K562 (cell line): ENCODE data around the gene SOWAHC. TPM values are rescaled to one million over a fixed set of nuclear protein-coding genes. Genes with fewer than 3 reads are reported as not detected.

Source experiments
- ATAC-seq: fragments of 200-7000 bp; cut with Tn5 transposase; 3 replicates; pipeline ENCODE4 v1.9.1; 2020; ENCODE audit warnings: moderate library complexity
- BruUV-seq: library from RNA; stranded (reverse); fragments of 400-500 nt; replicated peaks from 2 replicates; lab custom pipeline; 2021; lab: Mats Ljungman, UMichigan
- CTCF ChIA-PET: fragments of 300-600 bp; formaldehyde crosslinking; extraction: SDS; loops from one replicate; lab custom pipeline; 2021; ENCODE audit warnings: low intra/inter-chr PET ratio; lab: Yijun Ruan, JAX
- POLR2A ChIA-PET: fragments of 300-600, 350-650 bp; sonication (Branson Sonifier 250); formaldehyde crosslinking; extraction: SDS; loops from one replicate; lab custom pipeline; 2021; ENCODE audit warnings: antibody characterized with exemption, inconsistent platforms; lab: Yijun Ruan, JAX
- DNase-seq, 4 experiments: peaks; one replicate each; pipeline versions ENCODE4 v3.0.0 to v3.0.0-alpha.2; 2011 to 2018; ENCODE audit warnings: low spot score in 3 of 4, mixed read lengths in 3 of 4; ENCODE audit errors: extremely low read depth in 1 of 4
- FAIRE-seq: peaks from 2 replicates; lab custom pipeline; 2011; peaks lifted over from hg19 to GRCh38; lab: Jason Lieb, UNC
- H2AFZ ChIP-seq: 2 replicates; pipeline ENCODE4 v1.6.0; 2011; ENCODE audit warnings: low read depth, low read length, control low read depth, inconsistent platforms
- H3K27ac ChIP-seq: fragments of 200-600 bp; 3 replicates; pipeline ENCODE4 v1.8.0; 2011; ENCODE audit warnings: low read depth, mild to moderate bottlenecking, control low read depth, inconsistent platforms, low read length, moderate library complexity, mixed read lengths; ENCODE audit errors: extremely low read depth
- H3K27me3 ChIP-seq, 2 experiments: fragments of 300-600 bp in 1 of 2; 2 replicates in 1 of 2; 3 replicates in 1 of 2; pipeline versions ENCODE4 v1.6.0 to v1.8.0; 2011; ENCODE audit warnings: inconsistent platforms in 2 of 2, low read length in 2 of 2, mild to moderate bottlenecking in 1 of 2, mixed read lengths in 1 of 2, moderate library complexity in 1 of 2; ENCODE audit not compliant: control insufficient read depth in 2 of 2, insufficient read depth in 2 of 2
- H3K36me3 ChIP-seq: fragments of 300-600 bp; 3 replicates; pipeline ENCODE4 v1.8.0; 2011; ENCODE audit warnings: mild to moderate bottlenecking, low read length, inconsistent platforms; ENCODE audit not compliant: control insufficient read depth, insufficient read depth
- H3K4me1 ChIP-seq, 2 experiments: fragments of 200-600 bp in 1 of 2; replicated peaks in 1 of 2; 2 replicates in 1 of 2; 3 replicates in 1 of 2; pipeline versions ENCODE4 v1.5.1 to v1.8.0; 2011; ENCODE audit warnings: inconsistent platforms in 2 of 2, low read length in 2 of 2, mild to moderate bottlenecking in 1 of 2, mixed read lengths in 1 of 2, moderate library complexity in 1 of 2; ENCODE audit not compliant: control insufficient read depth in 2 of 2, insufficient read depth in 2 of 2
- H3K4me2 ChIP-seq: 2 replicates; pipeline ENCODE4 v1.6.1; 2011; ENCODE audit warnings: low read length, control low read depth, inconsistent platforms, mixed read lengths; ENCODE audit not compliant: insufficient read depth
- H3K4me3 ChIP-seq: fragments of 200-600 bp; sonication (generic), shearing (Covaris generic); 2 replicates; pipeline ENCODE4 v1.5.1; 2016; ENCODE audit warnings: control low read depth, inconsistent platforms
- H3K79me2 ChIP-seq: fragments of 200-600 bp; 3 replicates; pipeline ENCODE4 v1.8.0; 2011; ENCODE audit warnings: low read length, inconsistent platforms; ENCODE audit not compliant: control insufficient read depth, insufficient read depth
- H3K9ac ChIP-seq, 2 experiments: 2 replicates each; pipeline versions ENCODE4 v1.6.0 to v1.6.1; 2011; ENCODE audit warnings: low read depth in 2 of 2, low read length in 2 of 2, control low read depth in 1 of 2, inconsistent platforms in 1 of 2, mild to moderate bottlenecking in 1 of 2, mixed read lengths in 1 of 2; ENCODE audit not compliant: insufficient read depth in 1 of 2
- H3K9me1 ChIP-seq: one replicate; pipeline ENCODE4 v1.6.0; 2011; ENCODE audit warnings: inconsistent platforms, mild to moderate bottlenecking, low read length, moderate library complexity; ENCODE audit not compliant: control insufficient read depth, insufficient read depth
- H3K9me3 ChIP-seq: replicated peaks from 2 replicates; pipeline ENCODE4 v1.5.1; 2011; ENCODE audit warnings: low read depth, low read length, inconsistent platforms; ENCODE audit not compliant: control insufficient read depth, insufficient read depth
- H4K20me1 ChIP-seq: replicated peaks from 2 replicates; pipeline ENCODE4 v1.6.1; 2011; ENCODE audit warnings: low read length, inconsistent platforms, mixed read lengths; ENCODE audit not compliant: control insufficient read depth, insufficient read depth
- JUND ChIP-seq, 2 experiments: IDR thresholded peaks; 2 replicates in 1 of 2; 3 replicates in 1 of 2; pipeline ENCODE4 v1.6.1; 2011; ENCODE audit warnings: borderline replicate concordance in 2 of 2, low read depth in 2 of 2, low read length in 2 of 2, improper control_type of control experiment in 1 of 2, missing biosample characterization in 1 of 2, missing genetic modification characterization in 1 of 2, missing genetic modification reagents in 1 of 2
- NFYB ChIP-seq: IDR thresholded peaks from 2 replicates; pipeline ENCODE4 v1.6.1; 2011; ENCODE audit warnings: mild to moderate bottlenecking, moderate library complexity; ENCODE audit not compliant: insufficient read length; ENCODE audit errors: extremely low read depth
- RNF2 ChIP-seq: sonication (generic); IDR thresholded peaks from 2 replicates; pipeline ENCODE4 v1.6.1; 2016
- TBP ChIP-seq: optimal IDR thresholded peaks from 2 replicates; pipeline ENCODE3; 2011; ENCODE audit warnings: low read depth, low read length, improper control_type of control experiment
- TFAM ChIP-seq: fragments of 250-450 bp; sonication (Bioruptor Pico); conservative IDR thresholded peaks from 2 replicates; pipeline ENCODE4 v1.5.0; 2021; ENCODE audit warnings: mild to moderate bottlenecking, moderate library complexity
- ZNF143 ChIP-seq: sonication (generic); formaldehyde crosslinking; IDR thresholded peaks from 2 replicates; pipeline ENCODE4 v1.9.0; 2022; ENCODE audit warnings: mild to moderate bottlenecking, missing genetic modification reagents
- ZNF354B ChIP-seq: fragments of 250-450 bp; sonication (Bioruptor Pico); IDR thresholded peaks from 2 replicates; pipeline ENCODE4 v1.4.0; 2020
- ZNF445 ChIP-seq: fragments of 250-450 bp; sonication (Bioruptor Pico); IDR thresholded peaks from 2 replicates; pipeline ENCODE4 v1.4.0; 2020; ENCODE audit warnings: low read depth, mild to moderate bottlenecking, moderate library complexity
- WGBS: fragments of 100-300 bp; shearing (Covaris generic); methylation state at CpG from one replicate; pipeline ENCODE4 v1.1.6; 2016; ENCODE audit warnings: low coverage, mixed read lengths; ENCODE audit not compliant: insufficient coverage; ENCODE audit errors: missing lambda C conversion rate; 5-methylcytosine and 5-hydroxymethylcytosine counted together
- in situ Hi-C: fragments of 300-500 bp; cut with MboI; formaldehyde crosslinking; loops from 4 replicates; pipeline ENCODE4 v1.15.0; 2018; ENCODE audit warnings: inconsistent platforms, mixed read lengths
- intact Hi-C: fragments of 100-400 bp; cut with micrococcal nuclease; formaldehyde crosslinking; loops from 2 replicates; pipeline ENCODE4 v1.14.2; 2022
- polyA plus RNA-seq, 8 experiments: library from polyadenylated mRNA; depleted of rRNA in 4 of 8; stranded (reverse) in 5 of 8; unstranded in 3 of 8; fragments of >200 nt; fragmentation: Nextera tagmentation in 2 of 8; fragmentation: Illumina TruSeq in 1 of 8; extraction: Ambion mirVana in 2 of 8; extraction: Trizol in 1 of 8; gene quantifications; 2 replicates each; pipeline versions ENCODE4 v1.2.1 to v1.2.3, GENCODE V29; 2011 to 2014; ENCODE audit warnings: inconsistent platforms in 1 of 8, missing spikeins in 1 of 8
- total RNA-seq, 7 experiments: library from RNA; depleted of rRNA in 6 of 7; stranded (reverse); fragments of >200 nt in 6 of 7; fragmentation: Illumina TruSeq in 2 of 7; extraction: Trizol in 2 of 7; gene quantifications; 2 replicates each; pipeline versions ENCODE4 v1.2.1 to v1.2.3, GENCODE V29; 2011 to 2021; ENCODE audit warnings: low replicate concordance in 1 of 7
- TF ChIP-seq, protein P1 (sequence below): fragments of 450-650 bp; formaldehyde crosslinking; IDR thresholded peaks from 2 replicates; pipeline ENCODE4 v1.4.0; 2020; ENCODE audit warnings: mild to moderate bottlenecking, mixed read lengths

Gene SOWAHC
- total and polyA plus RNA-seq, 9 of the 15 experiments (the other 6 are each of a cell fraction or from before 2014, with no cell fraction given), result 0.04 TPM; not detected in 8

DNA sequence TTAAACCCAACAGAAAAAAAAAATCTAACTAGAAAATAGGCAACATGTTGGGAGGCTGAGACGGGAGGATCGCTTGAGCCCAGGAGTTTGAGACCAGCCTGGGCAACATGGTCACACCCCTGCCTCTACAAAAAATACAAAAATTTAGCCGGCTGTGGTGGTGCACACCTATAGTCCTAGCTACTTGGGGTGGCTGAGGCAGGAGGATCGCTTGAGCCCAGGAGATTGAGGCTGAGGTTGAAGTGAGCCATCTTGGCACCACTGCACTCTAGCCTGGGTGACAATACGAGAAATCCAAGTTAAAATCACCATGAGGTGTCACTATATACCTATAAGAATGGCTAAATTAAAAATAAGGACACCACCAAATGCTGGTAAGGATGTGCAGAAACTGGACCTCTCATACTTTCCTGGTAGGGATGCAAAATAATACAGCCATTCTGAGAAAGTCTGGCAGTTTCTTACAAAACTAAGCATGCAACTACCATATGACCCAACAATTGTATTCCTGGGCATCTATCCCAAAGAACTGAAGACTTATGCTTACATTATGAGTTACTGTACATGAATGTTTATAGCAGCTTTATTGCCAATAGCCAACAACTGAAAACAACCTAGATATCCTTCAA lies 2.6 kb upstream of the SOWAHC start:
- H3K4me2 ChIP-seq, result no peak overlapping the region
- POLR2A ChIA-PET, result no interaction called here
- CTCF ChIA-PET, result no interaction called here

More for the DNA sequence above, 2.6 kb upstream of the SOWAHC start:
- Histone ChIP-seq H3K36me3 (no peaks in the 10 kb centered on the region), H3K79me2 (no peaks in the 10 kb centered on the region), H3K9ac (no peak overlapping the region), H3K4me3 (no peak overlapping the region), H3K4me1 (no peaks in the 10 kb centered on the region), H3K27ac (no peak overlapping the region), H3K27me3 (no peaks in the 10 kb centered on the region), H2AFZ (no peak overlapping the region), H3K9me1 (no peaks in the 10 kb centered on the region), H4K20me1 (no peaks in the 10 kb centered on the region), H3K9me3 (no peaks in the 10 kb centered on the region)
- TF ChIP-seq ZNF143 (CRISPR knock-in tag) (no peak), JUND (IDR thresholded peaks at IDR 0.05; ENCODE audit: borderline replicate concordance, low read depth, low read length) (no peak), JUND (tag; IDR thresholded peaks at IDR 0.05; ENCODE audit: borderline replicate concordance, low read depth, low read length) (no peak), ZNF445 (no peak), TBP (no peak), ZNF354B (CRISPR knock-in tag) (no peak), NFYB (no peak), TFAM (CRISPR knock-in tag) (no peak), RNF2 (no peak)
- TF ChIP-seq, protein P1, sequence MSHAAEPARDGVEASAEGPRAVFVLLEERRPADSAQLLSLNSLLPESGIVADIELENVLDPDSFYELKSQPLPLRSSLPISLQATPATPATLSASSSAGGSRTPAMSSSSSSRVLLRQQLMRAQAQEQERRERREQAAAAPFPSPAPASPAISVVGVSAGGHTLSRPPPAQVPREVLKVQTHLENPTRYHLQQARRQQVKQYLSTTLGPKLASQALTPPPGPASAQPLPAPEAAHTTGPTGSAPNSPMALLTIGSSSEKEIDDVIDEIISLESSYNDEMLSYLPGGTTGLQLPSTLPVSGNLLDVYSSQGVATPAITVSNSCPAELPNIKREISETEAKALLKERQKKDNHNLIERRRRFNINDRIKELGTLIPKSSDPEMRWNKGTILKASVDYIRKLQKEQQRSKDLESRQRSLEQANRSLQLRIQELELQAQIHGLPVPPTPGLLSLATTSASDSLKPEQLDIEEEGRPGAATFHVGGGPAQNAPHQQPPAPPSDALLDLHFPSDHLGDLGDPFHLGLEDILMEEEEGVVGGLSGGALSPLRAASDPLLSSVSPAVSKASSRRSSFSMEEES, result no peak
- ATAC-seq (no peak), FAIRE-seq (no peak), DNase-seq (no peak)
- in situ Hi-C loops, result no loop called here
- intact Hi-C loops, result no loop called here
- no TSS peak for BruUV-seq
- 3% methylated on average over 5 of the region's 5 CpGs for WGBS
